ENCODE results near the gene TBXAS1. TPM values are rescaled to one million over a fixed set of nuclear protein-coding genes. Genes with fewer than 3 reads are reported as not detected.

Gene TBXAS1
- total and polyA plus RNA-seq, 2 experiments from 2014 or later = 1.3 TPM; not detected in 1

DNA sequence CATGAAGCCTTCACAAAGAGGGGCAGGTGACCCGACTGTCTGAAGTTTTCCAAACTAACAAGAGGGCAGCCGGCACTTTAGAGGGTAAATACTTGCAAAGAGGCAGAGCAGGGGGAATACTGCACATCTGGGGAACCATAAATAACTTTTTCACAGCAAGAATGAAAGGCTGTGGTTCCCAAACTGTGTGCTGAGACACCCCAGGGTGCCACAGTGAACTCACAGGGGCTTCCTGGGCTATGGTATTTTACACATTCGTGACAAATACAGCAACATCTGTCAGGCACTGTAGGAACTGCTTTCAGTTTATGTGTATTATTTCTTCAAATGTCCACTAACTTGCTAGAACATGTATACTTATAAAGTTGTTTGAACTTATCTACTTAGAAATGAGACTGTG, 67.2 kb downstream of the TBXAS1 start (continued):
- TF ChIP-seq ZNF462 (CRISPR knock-in tag; IDR thresholded peaks at IDR 0.05) = no peak
- no peak for TF ChIP-seq EZH2 (IDR thresholded peaks at IDR 0.05; ENCODE audit: low read depth, unreplicated experiment)
- TF ChIP-seq POLR2AphosphoS5 (IDR thresholded peaks at IDR 0.05; ENCODE audit: low read depth) = no peak
- no peak for TF ChIP-seq ZNF331 (CRISPR knock-in tag; IDR thresholded peaks at IDR 0.05; ENCODE audit: low read depth)
- TF ChIP-seq JUNB (IDR thresholded peaks at IDR 0.05; ENCODE audit: unreplicated experiment) = no peak

- H3F3A ChIP-seq (replicated peaks; ENCODE audit: low read depth) = no peaks in the 10 kb centered on the region
- no peaks in the 10 kb centered on the region; the same call in 2 of the 3 replicates for H3K9me3 Mint-ChIP-seq
- H3K27me3 Mint-ChIP-seq (ENCODE audit: insufficient read depth, low read depth, poor library complexity) = peaks cover 2% of the 10 kb centered on the region
- H3K4me3 ChIP-seq = no peak overlapping the region
- no peaks in the 10 kb centered on the region for H4K20me1 ChIP-seq (replicated peaks; ENCODE audit: insufficient read depth)
- no peak overlapping the region for H2AFZ ChIP-seq
- no peaks in the 10 kb centered on the region for H3K4me1 ChIP-seq (ENCODE audit: insufficient read depth)
- H3K9me2 ChIP-seq (ENCODE audit: insufficient read depth) = peaks cover 18% of the 10 kb centered on the region; the same call in 1 of the 2 replicates
- H3K36me3 Mint-ChIP-seq (ENCODE audit: low read depth) = no peaks in the 10 kb centered on the region
- no peak for TF ChIP-seq CTCF (conservative IDR thresholded peaks at IDR 0.05; ENCODE audit: low read depth in 2 of 2)
- TF ChIP-seq, protein P1, sequence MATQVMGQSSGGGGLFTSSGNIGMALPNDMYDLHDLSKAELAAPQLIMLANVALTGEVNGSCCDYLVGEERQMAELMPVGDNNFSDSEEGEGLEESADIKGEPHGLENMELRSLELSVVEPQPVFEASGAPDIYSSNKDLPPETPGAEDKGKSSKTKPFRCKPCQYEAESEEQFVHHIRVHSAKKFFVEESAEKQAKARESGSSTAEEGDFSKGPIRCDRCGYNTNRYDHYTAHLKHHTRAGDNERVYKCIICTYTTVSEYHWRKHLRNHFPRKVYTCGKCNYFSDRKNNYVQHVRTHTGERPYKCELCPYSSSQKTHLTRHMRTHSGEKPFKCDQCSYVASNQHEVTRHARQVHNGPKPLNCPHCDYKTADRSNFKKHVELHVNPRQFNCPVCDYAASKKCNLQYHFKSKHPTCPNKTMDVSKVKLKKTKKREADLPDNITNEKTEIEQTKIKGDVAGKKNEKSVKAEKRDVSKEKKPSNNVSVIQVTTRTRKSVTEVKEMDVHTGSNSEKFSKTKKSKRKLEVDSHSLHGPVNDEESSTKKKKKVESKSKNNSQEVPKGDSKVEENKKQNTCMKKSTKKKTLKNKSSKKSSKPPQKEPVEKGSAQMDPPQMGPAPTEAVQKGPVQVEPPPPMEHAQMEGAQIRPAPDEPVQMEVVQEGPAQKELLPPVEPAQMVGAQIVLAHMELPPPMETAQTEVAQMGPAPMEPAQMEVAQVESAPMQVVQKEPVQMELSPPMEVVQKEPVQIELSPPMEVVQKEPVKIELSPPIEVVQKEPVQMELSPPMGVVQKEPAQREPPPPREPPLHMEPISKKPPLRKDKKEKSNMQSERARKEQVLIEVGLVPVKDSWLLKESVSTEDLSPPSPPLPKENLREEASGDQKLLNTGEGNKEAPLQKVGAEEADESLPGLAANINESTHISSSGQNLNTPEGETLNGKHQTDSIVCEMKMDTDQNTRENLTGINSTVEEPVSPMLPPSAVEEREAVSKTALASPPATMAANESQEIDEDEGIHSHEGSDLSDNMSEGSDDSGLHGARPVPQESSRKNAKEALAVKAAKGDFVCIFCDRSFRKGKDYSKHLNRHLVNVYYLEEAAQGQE (IDR thresholded peaks at IDR 0.05; ENCODE audit: unreplicated experiment) = no peak
- TF ChIP-seq CREB1 (CRISPR knock-in tag; IDR thresholded peaks at IDR 0.05; ENCODE audit: low read depth) = no peak
- TF ChIP-seq STAT1 (IDR thresholded peaks at IDR 0.05; ENCODE audit: unreplicated experiment) = no peak
- ATAC-seq = no peak
- H3K4me3 Mint-ChIP-seq = no peak overlapping the region
- no peaks in the 10 kb centered on the region for H3K27me3 ChIP-seq (ENCODE audit: insufficient read depth)
- no peak for DNase-seq (ENCODE audit: low spot score)
- no peak overlapping the region for H3K27ac Mint-ChIP-seq
- H3K27ac ChIP-seq (ENCODE audit: low read depth) = no peak overlapping the region
- no peaks in the 10 kb centered on the region for H3K4me1 Mint-ChIP-seq
- no peaks in the 10 kb centered on the region for H3K36me3 ChIP-seq (ENCODE audit: insufficient read depth)
- no peaks in the 10 kb centered on the region for H3K79me2 ChIP-seq (replicated peaks; ENCODE audit: insufficient read depth)
- H3K4me2 ChIP-seq = no peak overlapping the region
Measured at GRCh38 chr7:139896831-139897230, 67.8 kb downstream of the TBXAS1 start.
